Parathyroid adenoma (tissue), 2 donors: ENCODE measurements around the gene MPP1.
"Not testable (repeated sequence)": the region's sequence is repeated elsewhere in the genome, so short reads cannot be mapped to it uniquely, and the experiment has no call there.

Experiments used
- H2AFZ ChIP-seq: fragments of 300-600 bp; sonication (generic); one replicate; pipeline ENCODE4 v1.7.0; 2017; ENCODE audit warnings: antibody characterized with exemption, mild to moderate bottlenecking
- H3K27ac ChIP-seq: fragments of 300-600 bp; sonication (generic); one replicate; pipeline ENCODE4 v1.7.0; 2017
- H3K27me3 ChIP-seq: fragments of 300-600 bp; sonication (generic); one replicate; pipeline ENCODE4 v1.7.0; 2017; ENCODE audit warnings: low read length; ENCODE audit not compliant: control insufficient read depth, insufficient read depth
- H3K36me3 ChIP-seq: fragments of 300-600 bp; sonication (generic); one replicate; pipeline ENCODE4 v1.7.0; 2017; ENCODE audit warnings: low read length; ENCODE audit not compliant: control insufficient read depth, insufficient read depth
- H3K4me1 ChIP-seq: fragments of 300-600 bp; sonication (generic); one replicate; pipeline ENCODE4 v1.7.0; 2017; ENCODE audit warnings: control low read depth
- H3K4me2 ChIP-seq: fragments of 300-600 bp; sonication (generic); one replicate; pipeline ENCODE4 v1.7.0; 2017; ENCODE audit warnings: low read length
- H3K4me3 ChIP-seq: fragments of 300-600 bp; sonication (generic); one replicate; pipeline ENCODE4 v1.7.0; 2017; ENCODE audit warnings: low read depth, low read length
- H3K79me2 ChIP-seq: fragments of 300-600 bp; sonication (generic); one replicate; pipeline ENCODE4 v1.7.0; 2017; ENCODE audit warnings: control low read depth
- H3K9ac ChIP-seq: fragments of 300-600 bp; sonication (generic); one replicate; pipeline ENCODE4 v1.7.0; 2017; ENCODE audit warnings: mild to moderate bottlenecking
- H3K9me3 ChIP-seq: fragments of 300-600 bp; sonication (generic); one replicate; pipeline ENCODE4 v1.7.0; 2017; ENCODE audit warnings: low read length; ENCODE audit not compliant: control insufficient read depth
- TF ChIP-seq, protein P1 (sequence below): fragments of 300-600 bp; sonication (generic); IDR thresholded peaks from one replicate; pipeline ENCODE4 v1.7.0; 2017; ENCODE audit warnings: antibody characterized with exemption, mild to moderate bottlenecking
- donor health status: primary hyperparathyroidism.

The MPP1 gene

DNA sequence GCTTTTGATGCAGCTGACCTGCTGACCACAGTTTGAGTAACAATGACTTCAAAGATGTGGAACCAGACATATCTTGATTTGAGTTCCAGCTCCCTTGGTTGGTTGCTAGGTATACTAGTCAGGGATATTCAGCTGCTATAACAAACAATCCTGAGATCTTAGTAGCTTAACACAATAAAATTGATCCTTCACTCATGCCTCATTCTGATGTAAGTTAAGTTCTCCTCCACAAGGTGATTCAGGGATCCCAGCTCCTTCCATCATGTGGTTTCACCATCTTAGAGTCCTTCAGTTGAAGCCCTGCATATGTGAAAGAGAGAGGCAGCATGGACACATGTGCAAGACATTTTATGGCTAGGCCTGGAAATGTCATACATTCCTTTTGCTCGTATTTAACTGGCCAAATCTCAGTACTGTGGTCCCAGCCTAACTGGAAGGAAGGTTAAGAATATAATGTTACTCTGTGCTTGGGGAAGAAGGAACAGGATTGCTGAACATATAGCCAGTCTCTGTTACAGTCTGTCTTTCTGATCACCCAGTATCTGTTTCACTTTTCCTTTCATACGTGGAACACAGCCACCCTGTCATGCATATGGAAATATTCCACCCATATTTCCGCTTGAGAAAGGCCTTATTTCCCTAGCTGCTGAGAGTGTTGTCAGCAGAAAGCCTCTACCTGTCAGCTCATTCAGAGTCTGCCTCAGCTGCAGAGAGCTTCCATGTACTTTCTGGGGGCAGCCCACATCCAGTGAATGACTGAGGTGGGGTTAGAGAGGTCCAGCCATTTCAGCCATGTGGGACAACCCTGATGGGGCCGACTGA is 22.1 kb upstream of the MPP1 start:
- TF ChIP-seq, protein P1, sequence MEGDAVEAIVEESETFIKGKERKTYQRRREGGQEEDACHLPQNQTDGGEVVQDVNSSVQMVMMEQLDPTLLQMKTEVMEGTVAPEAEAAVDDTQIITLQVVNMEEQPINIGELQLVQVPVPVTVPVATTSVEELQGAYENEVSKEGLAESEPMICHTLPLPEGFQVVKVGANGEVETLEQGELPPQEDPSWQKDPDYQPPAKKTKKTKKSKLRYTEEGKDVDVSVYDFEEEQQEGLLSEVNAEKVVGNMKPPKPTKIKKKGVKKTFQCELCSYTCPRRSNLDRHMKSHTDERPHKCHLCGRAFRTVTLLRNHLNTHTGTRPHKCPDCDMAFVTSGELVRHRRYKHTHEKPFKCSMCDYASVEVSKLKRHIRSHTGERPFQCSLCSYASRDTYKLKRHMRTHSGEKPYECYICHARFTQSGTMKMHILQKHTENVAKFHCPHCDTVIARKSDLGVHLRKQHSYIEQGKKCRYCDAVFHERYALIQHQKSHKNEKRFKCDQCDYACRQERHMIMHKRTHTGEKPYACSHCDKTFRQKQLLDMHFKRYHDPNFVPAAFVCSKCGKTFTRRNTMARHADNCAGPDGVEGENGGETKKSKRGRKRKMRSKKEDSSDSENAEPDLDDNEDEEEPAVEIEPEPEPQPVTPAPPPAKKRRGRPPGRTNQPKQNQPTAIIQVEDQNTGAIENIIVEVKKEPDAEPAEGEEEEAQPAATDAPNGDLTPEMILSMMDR: no peak
- Histone ChIP-seq H3K9me3 (no peaks in the 10 kb centered on the region), H3K27me3 (no peaks in the 10 kb centered on the region), H3K36me3 (no peaks in the 10 kb centered on the region), H3K4me1 (no peaks in the 10 kb centered on the region), H3K27ac (no peak overlapping the region), H3K4me2 (no peak overlapping the region), H2AFZ (no peak overlapping the region), H3K9ac (no peak overlapping the region), H3K79me2 (no peaks in the 10 kb centered on the region), H3K4me3 (no peak overlapping the region)

DNA sequence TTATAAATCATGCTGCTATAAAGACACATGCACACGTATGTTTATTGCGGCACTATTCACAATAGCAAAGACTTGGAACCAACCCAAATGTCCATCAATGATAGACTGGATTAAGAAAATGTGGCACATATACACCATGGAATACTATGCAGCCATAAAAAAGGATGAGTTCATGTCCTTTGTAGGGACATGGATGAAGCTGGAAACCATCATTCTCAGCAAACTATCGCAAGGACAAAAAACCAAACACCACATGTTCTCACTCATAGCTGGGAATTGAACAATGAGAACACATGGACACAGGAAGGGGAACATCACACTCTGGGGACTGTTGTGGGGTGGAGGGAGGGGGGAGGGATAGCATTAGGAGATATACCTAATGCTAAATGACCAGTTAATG is 20.3 kb upstream of the MPP1 start:
- not testable (repeated sequence) for H3K4me3 ChIP-seq, H3K36me3 ChIP-seq

DNA sequence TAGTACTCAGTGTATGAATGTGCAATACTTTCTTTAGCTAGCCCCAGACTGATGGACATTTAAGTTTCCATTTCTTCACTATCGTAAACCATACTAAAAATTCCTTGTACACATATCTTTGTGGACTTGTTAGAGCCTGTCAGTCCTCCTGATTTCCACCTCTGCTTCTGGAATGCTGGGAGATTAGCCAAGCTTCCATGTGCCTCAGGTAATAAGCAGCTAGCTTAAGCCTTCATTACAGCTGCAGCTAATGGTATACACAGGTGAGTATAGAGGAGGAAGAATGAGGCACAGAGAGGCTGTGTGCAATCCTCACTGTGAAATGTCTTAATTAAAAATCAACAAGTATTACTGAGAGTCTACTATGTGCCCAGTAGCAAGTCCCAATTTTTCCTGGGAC is 19.4 kb upstream of the MPP1 start:
- Histone ChIP-seq H3K9me3 (no peaks in the 10 kb centered on the region), H3K79me2 (no peaks in the 10 kb centered on the region), H3K4me3 (no peak overlapping the region), H2AFZ (no peak overlapping the region), H3K4me1 (no peaks in the 10 kb centered on the region), H3K27me3 (no peaks in the 10 kb centered on the region), H3K4me2 (no peak overlapping the region), H3K27ac (no peak overlapping the region), H3K36me3 (no peaks in the 10 kb centered on the region), H3K9ac (no peak overlapping the region)
- TF ChIP-seq, protein P1: no peak

More for the DNA sequence above, 20.3 kb upstream of the MPP1 start:
- H3K79me2 ChIP-seq, H3K4me1 ChIP-seq, H3K4me2 ChIP-seq, H2AFZ ChIP-seq, H3K9me3 ChIP-seq, H3K27ac ChIP-seq, H3K27me3 ChIP-seq, H3K9ac ChIP-seq: not testable (repeated sequence)

DNA sequence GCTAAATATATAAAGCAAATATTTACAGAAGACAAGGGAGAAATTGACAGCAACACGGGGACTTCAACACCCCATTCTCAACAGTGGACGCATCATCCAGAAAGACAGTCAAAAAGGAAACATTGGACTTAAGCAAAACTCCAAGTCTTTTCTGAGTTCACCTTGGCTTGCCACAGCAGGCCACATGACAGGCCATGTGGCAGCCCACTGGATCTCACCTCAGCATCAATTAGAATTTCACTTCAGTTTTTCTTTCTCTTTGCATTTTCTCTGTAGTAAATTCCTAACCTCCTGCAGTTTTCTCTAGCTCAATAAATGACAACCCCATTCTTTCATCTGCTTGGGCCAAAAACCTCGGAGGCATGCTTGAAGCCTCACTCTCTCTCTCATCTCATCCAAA is 16.7 kb upstream of the MPP1 start:
- H3K36me3 ChIP-seq: no peaks in the 10 kb centered on the region
- no peak overlapping the region for H2AFZ ChIP-seq
- no peak overlapping the region for H3K9ac ChIP-seq
- no peak overlapping the region for H3K27ac ChIP-seq
- H3K9me3 ChIP-seq: no peaks in the 10 kb centered on the region
- H3K27me3 ChIP-seq: no peaks in the 10 kb centered on the region
- no peak overlapping the region for H3K4me3 ChIP-seq
- peaks cover 5% of the 10 kb centered on the region for H3K4me1 ChIP-seq
- H3K4me2 ChIP-seq: no peak overlapping the region
- TF ChIP-seq, protein P1: no peak
- H3K79me2 ChIP-seq: no peaks in the 10 kb centered on the region

DNA sequence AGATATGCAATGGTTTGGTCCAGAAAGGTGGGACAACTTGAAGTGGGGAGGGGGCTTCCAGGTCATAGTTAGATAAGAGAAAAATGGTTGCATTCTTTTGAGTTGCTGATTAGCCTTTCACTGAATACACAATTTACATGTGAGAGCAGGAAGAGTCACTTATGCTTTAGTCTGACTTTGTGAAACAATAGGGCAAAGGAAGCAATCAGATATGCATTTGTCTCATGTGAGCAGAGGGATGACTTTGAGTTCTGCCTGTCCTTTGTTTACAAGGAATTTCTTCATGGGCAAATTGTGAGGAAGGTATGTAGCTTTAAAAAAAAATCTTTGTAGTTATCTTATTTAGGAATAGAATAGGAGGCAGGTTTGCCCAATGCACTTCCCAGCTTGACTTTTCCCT is 16.2 kb upstream of the MPP1 start:
- no peaks in the 10 kb centered on the region for H3K9me3 ChIP-seq
- H3K4me2 ChIP-seq: no peak overlapping the region
- H3K4me1 ChIP-seq: peaks cover 5% of the 10 kb centered on the region
- no peak overlapping the region for H2AFZ ChIP-seq
- no peaks in the 10 kb centered on the region for H3K27me3 ChIP-seq
- TF ChIP-seq, protein P1: no peak
- H3K4me3 ChIP-seq: no peak overlapping the region
- H3K79me2 ChIP-seq: no peaks in the 10 kb centered on the region
- H3K9ac ChIP-seq: no peak overlapping the region
- H3K27ac ChIP-seq: no peak overlapping the region
- H3K36me3 ChIP-seq: no peaks in the 10 kb centered on the region
